Measurements from ENCODE around the gene UBE2I.

The UBE2I gene

DNA sequence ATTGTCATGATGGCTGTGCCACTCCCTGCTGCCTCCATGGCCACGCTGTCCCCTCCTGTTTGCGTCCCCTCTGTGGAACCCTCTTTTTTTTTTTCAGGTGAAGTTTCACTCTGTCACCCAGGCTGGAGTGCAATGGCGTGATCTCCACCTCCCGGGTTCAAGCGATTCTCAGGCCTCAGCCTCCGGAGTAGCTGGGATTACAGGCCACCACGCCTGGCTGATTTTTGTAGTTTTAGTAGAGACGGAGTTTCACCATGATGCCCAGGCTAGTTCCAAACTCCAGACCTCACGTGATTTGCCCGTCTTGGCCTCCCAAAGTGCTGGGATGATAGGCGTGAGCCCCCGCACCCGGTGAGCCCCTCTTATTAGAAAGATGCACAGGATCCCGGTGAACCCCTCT is 11.0 kb upstream of the UBE2I start:
- no peak for TF ChIP-seq GATA2 (IDR thresholded peaks at IDR 0.05; ENCODE audit: low read depth, low read length)
- TF ChIP-seq GATA3 (IDR thresholded peaks at IDR 0.05; ENCODE audit: low read depth, low read length): no peak

DNA sequence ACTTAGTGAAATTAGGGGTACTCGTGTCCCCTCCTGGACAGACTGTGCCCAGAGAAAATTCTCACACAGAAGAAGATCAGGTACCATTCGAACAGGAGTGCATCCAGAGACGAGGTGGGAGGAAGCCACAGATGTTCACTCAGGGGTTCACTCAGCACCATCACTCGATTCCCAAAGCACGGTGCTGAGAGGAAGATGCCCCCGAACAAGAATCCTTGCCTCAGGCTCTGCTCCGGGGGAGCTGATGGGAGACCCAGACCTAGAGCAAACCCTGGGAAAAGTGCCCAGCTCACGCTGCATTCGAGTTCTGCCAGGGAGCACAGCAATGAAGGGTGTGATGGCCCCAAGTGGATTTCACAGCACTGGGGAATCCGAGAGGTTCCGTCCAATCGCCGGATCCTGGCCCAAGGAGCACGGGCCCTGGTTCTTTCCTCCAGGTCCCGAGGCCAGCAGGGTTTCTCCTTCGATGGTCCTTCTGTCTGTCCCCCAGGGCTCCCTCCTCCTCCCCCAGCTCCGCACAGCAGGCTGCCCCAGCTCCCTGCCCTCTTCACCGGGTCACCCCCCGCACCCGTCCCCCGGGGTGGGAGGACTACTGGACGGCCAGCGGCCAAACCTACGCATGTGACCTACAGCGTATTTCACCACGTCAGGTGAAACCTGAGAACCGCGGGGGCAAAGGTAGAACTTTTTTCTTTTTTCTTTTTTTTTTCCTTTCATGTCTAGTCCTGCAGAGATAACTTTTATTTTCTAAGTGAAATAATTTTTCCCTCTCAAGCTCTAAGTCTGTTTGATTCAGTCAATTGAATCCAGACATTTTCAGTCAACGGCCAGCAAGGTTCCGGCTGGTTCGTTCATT is 10.2 kb upstream of the UBE2I start:
- TF ChIP-seq GATA2 (IDR thresholded peaks at IDR 0.05; ENCODE audit: low read depth, low read length): no peak
- no peak for TF ChIP-seq GATA3 (IDR thresholded peaks at IDR 0.05; ENCODE audit: low read depth, low read length)

DNA sequence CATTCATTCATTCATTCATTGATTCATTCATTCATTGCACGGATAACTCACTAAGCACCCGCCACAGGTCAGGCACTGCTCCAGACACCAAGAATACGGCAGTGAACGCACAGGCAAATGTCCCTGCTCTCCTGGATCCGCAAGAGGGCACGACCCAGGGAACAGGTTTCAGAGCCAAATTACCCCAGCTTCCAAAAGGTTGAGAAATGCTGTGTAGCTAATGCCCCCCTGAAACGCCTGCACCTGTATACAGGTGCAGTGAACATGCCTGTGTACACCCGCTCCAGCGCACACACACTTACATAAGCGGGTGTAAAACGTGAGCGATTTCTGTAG is 9.6 kb upstream of the UBE2I start:
- TF ChIP-seq GATA2 (IDR thresholded peaks at IDR 0.05; ENCODE audit: low read depth, low read length) (no peak), GATA3 (IDR thresholded peaks at IDR 0.05; ENCODE audit: low read depth, low read length) (no peak)

DNA sequence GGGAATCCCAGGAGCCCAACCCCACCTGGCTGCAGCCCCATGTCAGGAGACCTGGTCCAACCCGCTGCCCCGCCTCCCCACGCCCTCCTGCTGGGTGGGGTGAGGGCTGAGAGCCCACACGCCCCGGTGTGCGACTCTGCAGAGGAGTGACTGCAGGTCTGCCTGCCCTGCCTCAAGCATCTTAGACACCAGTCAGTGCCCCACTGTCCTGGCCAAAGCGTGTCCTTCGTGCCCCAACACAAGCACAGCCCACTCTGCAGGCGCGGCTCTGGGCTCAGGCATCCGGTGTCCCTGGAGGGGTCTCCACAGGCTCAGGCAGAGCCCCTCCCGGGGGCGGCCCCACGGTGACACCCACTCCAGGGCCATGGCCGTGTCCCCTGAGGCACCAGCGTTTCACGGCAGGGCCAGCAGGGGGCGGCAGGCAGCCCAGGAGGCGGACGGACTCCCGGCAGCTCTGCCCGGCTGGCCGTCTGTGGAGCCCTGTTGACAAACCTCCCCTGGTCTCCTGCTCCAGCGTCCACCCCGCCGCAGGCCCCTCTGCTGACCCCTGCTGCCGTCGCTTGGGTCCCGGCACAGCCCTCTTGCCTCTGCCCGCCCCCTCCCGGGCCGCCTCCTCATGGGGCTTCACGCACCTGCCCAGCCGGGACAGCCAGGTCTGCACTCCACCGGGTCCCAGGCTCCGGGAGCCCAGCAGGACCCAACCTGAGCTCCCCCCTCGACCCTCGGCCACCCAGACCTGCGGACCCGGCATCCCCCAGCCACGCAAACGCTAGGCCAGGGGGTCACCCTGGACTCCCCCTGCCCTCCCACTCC is 8.6 kb upstream of the UBE2I start:
- TF ChIP-seq GATA3 (IDR thresholded peaks at IDR 0.05; ENCODE audit: low read depth, low read length) (no peak), GATA2 (IDR thresholded peaks at IDR 0.05; ENCODE audit: low read depth, low read length) (no peak)

DNA sequence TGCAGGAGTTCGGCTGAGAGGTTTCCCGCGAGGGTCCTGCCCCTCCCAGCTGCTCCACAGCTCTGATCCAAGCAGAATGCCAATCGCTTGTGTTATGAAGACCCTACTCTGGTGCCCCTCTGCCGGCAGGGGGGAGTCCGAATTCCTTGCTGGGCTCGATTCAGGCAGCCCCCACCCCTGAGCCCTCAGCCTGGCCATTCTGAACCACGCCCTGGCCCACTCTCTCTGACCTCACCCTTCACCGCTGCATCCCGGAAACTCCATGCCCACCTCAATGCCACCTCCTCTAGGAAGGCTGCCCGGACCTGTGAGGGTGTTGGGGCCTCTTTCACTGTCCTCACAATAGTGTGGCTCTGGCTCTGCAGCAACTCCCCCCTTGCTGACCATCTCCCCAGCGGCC is 7.9 kb upstream of the UBE2I start:
- TF ChIP-seq GATA2 (IDR thresholded peaks at IDR 0.05; ENCODE audit: low read depth, low read length) (no peak), GATA3 (IDR thresholded peaks at IDR 0.05; ENCODE audit: low read depth, low read length) (no peak)

DNA sequence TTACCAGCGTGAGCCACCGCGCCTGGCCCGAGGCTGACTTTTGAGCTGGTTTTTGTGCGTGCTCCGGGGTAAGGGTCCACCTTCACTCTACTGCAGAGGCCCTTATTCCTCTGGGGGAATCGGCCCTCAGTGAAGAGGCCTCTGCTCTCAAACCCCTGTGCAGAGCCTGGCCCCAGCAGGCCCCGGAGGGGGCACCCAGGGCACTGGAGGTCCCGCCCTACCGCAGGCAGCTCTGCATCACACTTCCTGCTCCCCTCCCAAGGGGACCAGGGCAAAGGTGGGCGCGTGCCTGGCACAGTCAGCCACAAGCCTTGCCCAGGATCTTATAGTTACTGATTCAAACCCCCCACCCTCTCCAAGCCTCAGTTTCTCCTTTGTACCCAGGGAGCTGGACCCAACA is 3.6 kb upstream of the UBE2I start:
- TF ChIP-seq GATA3 (IDR thresholded peaks at IDR 0.05; ENCODE audit: low read depth, low read length) (no peak), GATA2 (IDR thresholded peaks at IDR 0.05; ENCODE audit: low read depth, low read length) (no peak)

DNA sequence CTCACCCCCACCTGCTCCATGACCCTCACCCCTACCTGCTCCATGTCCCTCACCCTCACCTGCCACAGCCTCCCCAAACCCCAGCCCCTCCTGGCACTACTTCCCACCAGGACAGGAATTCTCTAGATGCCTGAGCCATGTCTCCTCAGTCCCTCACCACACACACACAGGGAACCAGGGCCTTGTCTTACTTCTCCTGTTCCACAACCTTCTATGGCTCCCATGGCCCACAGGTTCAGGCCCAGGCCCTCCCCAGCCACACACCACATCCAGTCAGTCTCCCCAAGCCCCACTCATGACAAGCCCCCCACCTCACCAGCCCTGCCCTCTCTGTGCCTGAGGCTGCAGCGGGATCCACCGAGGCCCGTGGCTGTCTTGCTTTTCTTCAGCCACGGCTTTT is 3.1 kb upstream of the UBE2I start:
- TF ChIP-seq GATA3 (IDR thresholded peaks at IDR 0.05; ENCODE audit: low read depth, low read length) (no peak), GATA2 (IDR thresholded peaks at IDR 0.05; ENCODE audit: low read depth, low read length) (no peak)

DNA sequence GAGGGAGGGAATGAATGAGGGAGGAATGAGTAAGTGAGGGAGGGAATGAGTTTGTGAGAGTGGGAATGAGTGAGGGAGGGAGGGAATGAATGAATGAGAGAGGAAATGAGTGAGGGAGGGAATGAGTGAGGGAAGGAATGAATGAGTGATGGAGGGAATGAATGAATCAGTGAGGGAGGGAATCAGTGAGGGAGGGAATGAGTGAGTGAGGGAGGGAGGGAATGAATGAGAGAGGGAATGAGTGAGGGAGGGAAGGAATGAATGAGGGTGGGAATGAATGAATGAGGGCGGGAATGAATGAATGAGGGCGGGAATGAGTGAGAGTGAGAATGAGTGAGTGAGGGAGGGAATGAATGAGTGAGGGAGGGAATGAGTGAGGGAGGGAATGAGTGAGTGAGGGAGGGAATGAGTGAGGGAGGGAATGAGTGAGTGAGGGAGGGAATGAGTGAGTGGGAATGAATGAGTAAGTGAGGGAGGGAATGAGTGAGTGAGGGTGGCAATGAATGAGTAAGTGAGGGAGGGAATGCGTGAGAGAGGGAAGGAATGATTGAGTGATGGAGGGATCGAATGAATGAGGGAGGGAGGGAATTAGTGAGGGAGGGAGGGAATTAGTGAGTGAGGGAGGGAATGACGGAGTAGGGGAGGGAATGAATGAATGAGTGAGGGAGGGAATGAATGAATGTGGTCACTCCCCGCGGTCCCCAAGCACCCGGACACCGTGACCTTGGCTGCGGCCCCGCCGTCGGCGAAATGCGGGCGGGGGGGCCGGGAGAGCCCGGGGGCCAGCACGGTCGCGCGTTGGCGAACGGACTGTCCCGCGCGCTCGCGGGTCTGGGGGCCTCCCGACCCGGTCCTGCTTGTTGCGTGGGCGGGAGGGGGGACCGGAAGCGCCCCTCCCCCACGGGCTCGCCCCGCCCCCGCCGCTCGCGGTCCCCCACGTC is 1.1 kb upstream of the UBE2I start:
- TF ChIP-seq GATA2 (IDR thresholded peaks at IDR 0.05; ENCODE audit: low read depth, low read length): no peak
- no peak for TF ChIP-seq GATA3 (IDR thresholded peaks at IDR 0.05; ENCODE audit: low read depth, low read length)

DNA sequence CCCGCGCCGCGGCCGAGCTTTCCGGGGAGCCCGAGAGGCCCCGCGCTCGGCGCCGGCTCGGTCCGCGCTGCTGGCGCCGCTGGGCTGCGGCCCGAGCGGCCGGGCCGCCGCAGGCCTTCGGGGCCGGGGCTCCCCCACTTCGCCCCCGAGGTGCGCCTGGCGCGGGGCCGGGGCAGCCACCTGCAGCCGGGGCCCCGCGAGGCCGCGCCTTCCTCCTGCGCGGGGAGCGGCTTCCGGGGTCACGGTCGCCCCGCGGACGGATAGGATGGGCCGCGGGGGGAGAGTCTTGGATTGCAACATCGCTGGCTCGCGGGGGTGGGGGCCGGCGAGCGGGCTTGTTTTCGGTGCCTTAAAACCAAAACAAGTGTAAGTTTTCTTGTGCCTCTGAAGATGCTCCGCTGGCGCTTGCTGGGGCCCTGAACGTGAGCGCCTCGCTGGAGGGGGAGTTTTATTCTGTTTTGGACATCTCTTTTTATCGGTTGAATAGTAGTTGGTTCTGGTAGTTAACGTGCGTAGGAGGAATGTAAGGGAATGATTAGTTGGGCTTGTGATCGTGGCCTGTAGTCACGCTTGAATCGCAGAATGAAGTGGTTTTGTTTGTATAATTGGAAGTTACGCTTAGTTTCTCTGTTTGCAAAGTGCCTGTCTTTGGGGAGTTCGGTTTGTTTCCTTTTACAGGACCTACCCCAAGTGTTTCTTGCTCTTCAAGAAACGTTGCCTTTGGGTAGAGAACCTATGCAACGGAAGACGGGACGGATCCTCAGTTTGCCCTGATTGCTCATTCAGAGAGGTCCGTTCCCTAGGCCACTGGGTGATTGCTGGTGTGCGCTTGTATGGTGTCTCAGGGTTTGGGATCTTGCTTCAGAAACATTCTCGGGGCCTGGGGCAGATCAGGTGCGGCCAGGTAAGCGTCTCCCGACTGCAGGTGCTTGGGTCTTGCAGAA is 724 bp downstream of the UBE2I start:
- TF ChIP-seq GATA2 (IDR thresholded peaks at IDR 0.05; ENCODE audit: low read depth, low read length) (no peak), GATA3 (IDR thresholded peaks at IDR 0.05; ENCODE audit: low read depth, low read length) (no peak)

DNA sequence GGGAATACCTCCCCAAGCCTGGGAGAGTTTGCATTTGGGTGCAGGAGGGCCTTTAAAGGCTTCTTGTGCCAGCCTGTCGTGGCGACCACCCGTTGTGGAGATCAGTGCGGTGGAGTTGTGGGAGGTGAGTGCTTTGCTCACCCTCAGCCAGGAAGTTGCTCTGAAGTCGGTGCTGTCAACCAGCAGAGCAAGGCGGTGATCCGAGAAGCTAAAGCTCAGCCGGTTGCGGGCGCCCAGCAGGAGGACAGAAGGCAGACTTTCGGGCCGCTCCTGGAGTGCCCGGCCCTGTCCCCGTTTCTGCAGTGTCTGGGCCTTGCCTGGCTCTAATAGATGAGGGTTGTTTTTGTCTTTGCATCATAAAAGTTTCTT is 1.4 kb downstream of the UBE2I start:
- TF ChIP-seq GATA2 (IDR thresholded peaks at IDR 0.05; ENCODE audit: low read depth, low read length) (no peak), GATA3 (IDR thresholded peaks at IDR 0.05; ENCODE audit: low read depth, low read length) (no peak)

DNA sequence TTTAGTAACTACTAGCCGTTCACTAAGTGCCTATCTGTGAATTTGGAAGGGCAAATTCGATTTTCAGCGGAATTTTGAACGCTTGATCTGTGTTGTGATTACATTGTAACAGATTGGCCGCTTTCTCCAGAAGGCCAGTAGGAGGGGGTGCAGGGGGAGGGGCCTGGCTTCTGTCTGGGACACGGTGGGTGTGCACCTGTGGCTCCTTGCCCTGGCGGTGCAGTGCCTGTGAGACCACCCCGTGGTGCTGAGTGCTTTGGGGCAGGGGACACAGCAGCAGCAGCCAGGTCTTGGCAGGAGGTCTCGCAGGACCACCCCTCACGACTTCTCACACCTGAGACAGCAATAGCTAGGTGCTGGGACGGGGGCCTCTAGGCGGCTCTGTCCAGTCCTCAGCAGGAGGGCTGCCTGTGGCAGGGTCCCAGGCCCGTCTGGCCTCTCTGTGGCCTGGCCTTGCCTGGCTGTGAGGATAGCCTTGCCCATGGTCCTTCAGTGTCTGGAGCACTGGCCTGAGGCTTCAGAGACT is 1.8 kb downstream of the UBE2I start:
- no peak for TF ChIP-seq GATA2 (IDR thresholded peaks at IDR 0.05; ENCODE audit: low read depth, low read length)
- TF ChIP-seq GATA3 (IDR thresholded peaks at IDR 0.05; ENCODE audit: low read depth, low read length): no peak

DNA sequence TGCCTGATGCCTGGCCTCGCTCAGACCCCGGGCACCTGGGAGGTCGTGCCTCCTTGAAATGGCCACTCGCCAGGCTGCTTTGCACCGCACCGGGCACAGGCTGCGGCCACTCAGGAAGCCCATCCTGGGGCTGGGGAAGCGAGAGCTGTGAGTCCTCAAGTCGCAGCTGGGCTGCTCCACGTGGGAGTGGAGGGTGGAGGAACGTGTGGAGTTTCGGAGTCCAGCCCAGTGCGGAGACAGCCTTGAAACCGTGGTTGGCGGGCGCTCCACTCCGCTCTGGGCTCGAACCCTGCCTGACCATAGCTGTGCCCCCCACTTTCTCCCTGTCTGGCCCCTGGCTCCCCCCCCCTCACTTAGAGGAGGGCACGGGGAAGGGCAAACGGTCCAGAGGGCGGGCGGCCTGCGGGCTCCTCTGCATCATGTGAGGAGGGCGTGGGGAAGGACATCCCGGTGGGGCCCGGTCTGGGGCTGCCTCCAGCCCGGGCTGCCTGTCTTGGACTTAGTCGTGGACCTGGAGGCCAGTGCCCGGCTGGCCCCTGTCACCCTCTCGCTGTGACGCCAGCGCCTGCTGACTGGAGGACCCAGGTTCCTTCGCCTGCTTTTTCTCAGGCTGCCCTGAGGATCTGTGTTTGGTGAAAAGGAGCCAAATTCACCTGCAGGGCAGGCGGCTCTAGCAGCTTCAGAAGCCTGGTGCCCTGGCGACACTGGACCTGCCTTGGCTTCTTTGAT is 2.5 kb downstream of the UBE2I start:
- TF ChIP-seq GATA2 (IDR thresholded peaks at IDR 0.05; ENCODE audit: low read depth, low read length) (no peak), GATA3 (IDR thresholded peaks at IDR 0.05; ENCODE audit: low read depth, low read length) (no peak)

Measured in SH-SY5Y (cell line).